Measurements from ENCODE around the gene IL12RB2. TPM values are rescaled to one million over a fixed set of nuclear protein-coding genes. Genes with fewer than 3 reads are reported as not detected.

The IL12RB2 gene
- total and polyA plus RNA-seq, 10 of the 15 experiments (the other 5 are each of a cell fraction or from before 2014, with no cell fraction given), result 0.15 to 1.1 (median 0.54) TPM; not detected in 1

DNA sequence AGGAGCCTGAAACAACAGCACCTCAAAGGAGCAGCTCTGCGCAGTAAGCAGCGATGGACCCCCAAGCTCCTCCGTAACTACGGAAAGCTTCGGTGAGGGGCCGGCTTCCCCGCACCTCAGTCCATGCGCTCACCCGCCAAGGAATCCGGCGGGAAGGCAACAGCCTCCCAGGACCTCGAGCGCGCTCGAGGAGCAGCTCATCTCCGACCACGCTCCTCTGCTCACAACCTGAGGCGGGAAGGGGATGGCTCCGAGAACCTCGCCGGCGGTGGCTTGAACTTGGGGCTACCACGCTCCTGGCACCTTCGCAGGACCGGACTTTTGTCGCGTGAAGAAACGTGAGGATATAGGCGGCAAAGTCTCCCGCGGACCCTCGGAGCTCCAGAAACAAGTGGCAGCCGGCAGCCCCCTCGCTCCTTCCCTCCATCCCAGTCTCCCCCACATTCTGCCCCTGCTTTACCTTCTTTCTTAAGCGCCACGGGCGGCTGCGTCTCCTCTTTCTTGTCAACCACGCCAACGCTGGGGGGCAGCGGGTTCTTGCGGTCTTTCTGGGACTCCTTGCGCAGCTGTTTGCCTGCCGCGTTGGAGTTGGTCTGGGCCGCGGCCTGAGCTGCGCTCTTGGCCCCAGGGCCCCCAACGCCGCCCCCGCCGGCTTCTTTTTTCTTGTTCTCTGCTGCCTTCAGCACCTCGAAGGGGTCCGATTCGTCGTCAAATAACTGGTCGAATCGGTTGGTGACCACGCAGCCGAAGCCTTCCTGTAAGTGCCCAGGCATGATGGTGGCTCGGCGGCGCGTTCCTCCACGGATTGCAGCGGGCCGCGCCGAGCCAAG is 122.1 kb downstream of the IL12RB2 start:
- Histone ChIP-seq H3K27ac (ENCODE audit: control insufficient read depth, insufficient read depth) (peak overlapping the region; percentile 96), H3K4me2 (ENCODE audit: control insufficient read depth, insufficient read depth) (peak overlapping the region; percentile 74; the same call in 1 of the 2 replicates), H3K27me3 (replicated peaks in 1 of 2; ENCODE audit: control insufficient read depth in 2 of 2, insufficient read depth in 2 of 2, low read length in 1 of 2) (no peaks in the 10 kb centered on the region), H2AFZ (ENCODE audit: control insufficient read depth, low read depth, low read length) (no peak overlapping the region), H3K79me2 (ENCODE audit: control insufficient read depth, insufficient read depth, low read length) (peaks cover 55% of the 10 kb centered on the region), H4K20me1 (ENCODE audit: control insufficient read depth, insufficient read depth) (peaks cover 3% of the 10 kb centered on the region; the same call in 1 of the 2 replicates), H3K36me3 (ENCODE audit: control insufficient read depth in 2 of 2, insufficient read depth in 2 of 2, low read length in 1 of 2) (peaks cover 0 to 6% of the 10 kb centered on the region in 2 experiments; a peak in 3 of 4 replicates), H3K4me1 (ENCODE audit: control insufficient read depth, insufficient read depth, low read length) (peaks cover 15% of the 10 kb centered on the region), H3K4me3 (peak overlapping the region; percentile 91), H3K9ac (ENCODE audit: control insufficient read depth, insufficient read depth, low read length) (peak overlapping the region; percentile 93), H3K9me3 (replicated peaks; ENCODE audit: control insufficient read depth, insufficient read depth, low read length) (no peaks in the 10 kb centered on the region)
- ChIA-PET SMC1A (ENCODE audit: uncharacterized antibody, unreplicated experiment) (interaction anchor here (0.6 to 2.2 kb wide), 6 partner anchors 14 to 338 kb away, joined by 3 to 7 read pairs (median 3); no protein-coding TSS in a partner anchor), RAD21 (ENCODE audit: unreplicated experiment) (interaction anchor here (0.7 to 1.9 kb wide), 8 partner anchors 12 to 499 kb away, joined by 3 to 6 read pairs (median 3); no protein-coding TSS in a partner anchor), CTCF (interaction anchor here (0.6 to 5.2 kb wide), 7 partner anchors 10 to 441 kb away, joined by 3 to 38 read pairs (median 3); no protein-coding TSS in a partner anchor), POLR2A (interaction anchor here (1.0 to 2.0 kb wide), 6 partner anchors 12 to 255 kb away, joined by 3 to 10 read pairs (median 3); no protein-coding TSS in a partner anchor)
- intact Hi-C loops (cut with micrococcal nuclease; ENCODE audit: unreplicated experiment) (loop anchor here (1.0 to 10.0 kb wide), 8 partner anchors 71 to 499 kb away; partner anchors contain the start of gene GADD45A), in situ Hi-C loops (cut with MboI) (loop anchor here (10.0 kb wide), 1 partner anchor 445 kb away; no protein-coding TSS in a partner anchor)
- WGBS (ENCODE audit: insufficient coverage, insufficient replicate concordance, low lambda C conversion rate, missing lambda C conversion rate), result 1% methylated on average over 62 of the region's 69 CpGs
- no peak for FAIRE-seq
- ATAC-seq, result peak; percentile 6
- DNase-seq (ENCODE audit: low read depth, low spot score), result no peak
- TSS peak; percentile 63 for BruUV-seq (replicated peaks)
- TF ChIP-seq, protein P1, sequence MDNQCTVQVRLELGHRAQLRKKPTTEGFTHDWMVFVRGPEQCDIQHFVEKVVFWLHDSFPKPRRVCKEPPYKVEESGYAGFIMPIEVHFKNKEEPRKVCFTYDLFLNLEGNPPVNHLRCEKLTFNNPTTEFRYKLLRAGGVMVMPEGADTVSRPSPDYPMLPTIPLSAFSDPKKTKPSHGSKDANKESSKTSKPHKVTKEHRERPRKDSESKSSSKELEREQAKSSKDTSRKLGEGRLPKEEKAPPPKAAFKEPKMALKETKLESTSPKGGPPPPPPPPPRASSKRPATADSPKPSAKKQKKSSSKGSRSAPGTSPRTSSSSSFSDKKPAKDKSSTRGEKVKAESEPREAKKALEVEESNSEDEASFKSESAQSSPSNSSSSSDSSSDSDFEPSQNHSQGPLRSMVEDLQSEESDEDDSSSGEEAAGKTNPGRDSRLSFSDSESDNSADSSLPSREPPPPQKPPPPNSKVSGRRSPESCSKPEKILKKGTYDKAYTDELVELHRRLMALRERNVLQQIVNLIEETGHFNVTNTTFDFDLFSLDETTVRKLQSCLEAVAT (IDR thresholded peaks at IDR 0.05), result peak; percentile 52
- no peak for TF ChIP-seq YY1 (IDR thresholded peaks at IDR 0.05; ENCODE audit: low read depth, low read length)
- TF ChIP-seq CEBPB (IDR thresholded peaks at IDR 0.05; ENCODE audit: borderline replicate concordance in 1 of 2, low read depth in 2 of 2, low read length in 2 of 2), result no peak
- TF ChIP-seq DPF2 (IDR thresholded peaks at IDR 0.05), result no peak
- no peak for TF ChIP-seq POLR2AphosphoS2 (IDR thresholded peaks at IDR 0.05; ENCODE audit: low read depth, low read length)
- peak; percentile 9 to 15; a peak in 1 of 4 replicates for TF ChIP-seq BHLHE40 (IDR thresholded peaks at IDR 0.05; ENCODE audit: borderline replicate concordance in 1 of 2, low read depth in 2 of 2, low read length in 1 of 2)
- TF ChIP-seq POLR2A (IDR thresholded peaks at IDR 0.05; ENCODE audit: low read depth, low read length), result peak; percentile 50; the same call in 1 of the 2 replicates
- peak; percentile 98 for TF ChIP-seq PAX8 (IDR thresholded peaks at IDR 0.05)
- TF ChIP-seq SMAD1 (IDR thresholded peaks at IDR 0.05; ENCODE audit: low read depth, partially characterized antibody), result peak; percentile 39
- TF ChIP-seq MTA2 (IDR thresholded peaks at IDR 0.05; ENCODE audit: low read depth), result no peak
- peak in 1 of 2 experiments; percentile 32; a peak in 1 of 3 replicates for TF ChIP-seq EGR1 (IDR thresholded peaks at IDR 0.05; ENCODE audit: borderline replicate concordance in 1 of 2, low read depth in 2 of 2, low read length in 2 of 2)
- TF ChIP-seq, protein P2, sequence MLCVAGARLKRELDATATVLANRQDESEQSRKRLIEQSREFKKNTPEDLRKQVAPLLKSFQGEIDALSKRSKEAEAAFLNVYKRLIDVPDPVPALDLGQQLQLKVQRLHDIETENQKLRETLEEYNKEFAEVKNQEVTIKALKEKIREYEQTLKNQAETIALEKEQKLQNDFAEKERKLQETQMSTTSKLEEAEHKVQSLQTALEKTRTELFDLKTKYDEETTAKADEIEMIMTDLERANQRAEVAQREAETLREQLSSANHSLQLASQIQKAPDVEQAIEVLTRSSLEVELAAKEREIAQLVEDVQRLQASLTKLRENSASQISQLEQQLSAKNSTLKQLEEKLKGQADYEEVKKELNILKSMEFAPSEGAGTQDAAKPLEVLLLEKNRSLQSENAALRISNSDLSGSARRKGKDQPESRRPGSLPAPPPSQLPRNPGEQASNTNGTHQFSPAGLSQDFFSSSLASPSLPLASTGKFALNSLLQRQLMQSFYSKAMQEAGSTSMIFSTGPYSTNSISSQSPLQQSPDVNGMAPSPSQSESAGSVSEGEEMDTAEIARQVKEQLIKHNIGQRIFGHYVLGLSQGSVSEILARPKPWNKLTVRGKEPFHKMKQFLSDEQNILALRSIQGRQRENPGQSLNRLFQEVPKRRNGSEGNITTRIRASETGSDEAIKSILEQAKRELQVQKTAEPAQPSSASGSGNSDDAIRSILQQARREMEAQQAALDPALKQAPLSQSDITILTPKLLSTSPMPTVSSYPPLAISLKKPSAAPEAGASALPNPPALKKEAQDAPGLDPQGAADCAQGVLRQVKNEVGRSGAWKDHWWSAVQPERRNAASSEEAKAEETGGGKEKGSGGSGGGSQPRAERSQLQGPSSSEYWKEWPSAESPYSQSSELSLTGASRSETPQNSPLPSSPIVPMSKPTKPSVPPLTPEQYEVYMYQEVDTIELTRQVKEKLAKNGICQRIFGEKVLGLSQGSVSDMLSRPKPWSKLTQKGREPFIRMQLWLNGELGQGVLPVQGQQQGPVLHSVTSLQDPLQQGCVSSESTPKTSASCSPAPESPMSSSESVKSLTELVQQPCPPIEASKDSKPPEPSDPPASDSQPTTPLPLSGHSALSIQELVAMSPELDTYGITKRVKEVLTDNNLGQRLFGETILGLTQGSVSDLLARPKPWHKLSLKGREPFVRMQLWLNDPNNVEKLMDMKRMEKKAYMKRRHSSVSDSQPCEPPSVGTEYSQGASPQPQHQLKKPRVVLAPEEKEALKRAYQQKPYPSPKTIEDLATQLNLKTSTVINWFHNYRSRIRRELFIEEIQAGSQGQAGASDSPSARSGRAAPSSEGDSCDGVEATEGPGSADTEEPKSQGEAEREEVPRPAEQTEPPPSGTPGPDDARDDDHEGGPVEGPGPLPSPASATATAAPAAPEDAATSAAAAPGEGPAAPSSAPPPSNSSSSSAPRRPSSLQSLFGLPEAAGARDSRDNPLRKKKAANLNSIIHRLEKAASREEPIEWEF (IDR thresholded peaks at IDR 0.05; ENCODE audit: insufficient replicate concordance, low read depth, low read length), result no peak
- no peak for TF ChIP-seq ETV6 (conservative IDR thresholded peaks at IDR 0.05 in 1 of 2, IDR thresholded peaks at IDR 0.05 in 1 of 2; ENCODE audit: borderline replicate concordance in 1 of 2, low read depth in 1 of 2)
- TF ChIP-seq RBBP5 (conservative IDR thresholded peaks at IDR 0.05), result peak; percentile 89; the same call in 1 of the 2 replicates
